Stimulated activated CD4-positive, alpha-beta T cell treated with anti-CD3 and anti-CD28 coated beads, TNF-alpha, amount 100 ng/mL, for 1 hour (primary cell): Measurements from ENCODE around the gene LOXL1.
A peak's percentile ranks its signal among the peaks of the same experiment; 100 is the strongest.

ENCODE experiments used
- DNase-seq, 3 donors: peaks; one replicate each; pipeline ENCODE4 v3.0.0-alpha.2; 2020; ENCODE audit warnings: low read depth in 3 of 3, low spot score in 1 of 3

The LOXL1 gene

GRCh38 chr15:73921254-73921925 is 4.9 kb upstream of the LOXL1 start:
- DNase-seq: no peak

- no peak for DNase-seq
These were observed 3.8 kb upstream of the LOXL1 start for GRCh38 chr15:73922186-73923151.

- DNase-seq: no peak
These were observed 3.1 kb upstream of the LOXL1 start for GRCh38 chr15:73923156-73923487.

GRCh38 chr15:73923488-73924164 is 2.6 kb upstream of the LOXL1 start:
- DNase-seq: no peak

GRCh38 chr15:73924171-73924921 is 1.9 kb upstream of the LOXL1 start:
- DNase-seq: no peak

- no peak for DNase-seq
These were observed 429 bp upstream of the LOXL1 start for GRCh38 chr15:73925848-73926218.

- peak in 2 of 3 donors; percentile 12 for DNase-seq
These were observed 777 bp downstream of the LOXL1 start for GRCh38 chr15:73927003-73927475.

GRCh38 chr15:73927476-73928240 is 1.4 kb downstream of the LOXL1 start:
- peak; percentile 37 to 68 (median 60) for DNase-seq

- DNase-seq: no peak
These were observed 1.9 kb downstream of the LOXL1 start for GRCh38 chr15:73928241-73928579.

- no peak for DNase-seq
These were observed 2.8 kb downstream of the LOXL1 start for GRCh38 chr15:73928971-73929627.

- DNase-seq: no peak
These were observed 4.1 kb downstream of the LOXL1 start for GRCh38 chr15:73930371-73930770.

GRCh38 chr15:73930790-73931281 is 4.6 kb downstream of the LOXL1 start:
- DNase-seq: no peak

GRCh38 chr15:73931441-73931840 is 5.2 kb downstream of the LOXL1 start:
- DNase-seq: no peak

GRCh38 chr15:73932381-73933191 is 6.3 kb downstream of the LOXL1 start:
- no peak for DNase-seq

- DNase-seq: no peak
These were observed 8.0 kb downstream of the LOXL1 start for GRCh38 chr15:73934281-73934680.

GRCh38 chr15:73935547-73935946 is 9.3 kb downstream of the LOXL1 start:
- DNase-seq: no peak

- no peak for DNase-seq
These were observed 9.9 kb downstream of the LOXL1 start for GRCh38 chr15:73936181-73936580.

GRCh38 chr15:73936588-73937290 is 10.5 kb downstream of the LOXL1 start:
- DNase-seq: no peak
